HG03442 (cell line): ENCODE results near the gene NALCN.

ENCODE experiments used
- ATAC-seq: cut with Tn5 transposase; IDR thresholded peaks from one replicate; pipeline ENCODE4 v1.9.1; 2021; ENCODE audit warnings: mild to moderate bottlenecking, moderate library complexity; ENCODE audit not compliant: unreplicated experiment

The NALCN gene

GRCh38 chr13:101415358-101416174, 742 bp downstream of the NALCN start:
- ATAC-seq = no peak

DNA sequence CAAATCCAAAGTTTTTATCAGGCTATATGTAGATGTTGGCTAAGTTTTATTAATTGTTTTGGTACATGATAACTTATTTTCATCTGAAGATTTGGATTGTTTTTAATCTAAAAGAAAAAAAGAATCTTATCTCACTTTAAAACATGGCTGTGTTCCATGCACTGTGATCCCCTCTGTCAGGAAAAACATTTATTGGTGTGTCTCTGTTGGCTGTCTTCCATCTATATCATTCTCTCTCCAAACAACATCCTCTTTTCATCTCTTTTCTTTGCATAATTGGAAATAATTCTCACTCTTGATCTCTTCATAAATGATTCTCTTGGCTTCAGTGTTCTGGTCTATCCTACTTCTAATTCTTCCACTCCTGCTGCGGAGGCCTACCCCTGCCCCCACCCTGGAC, 4.2 kb downstream of the NALCN start:
- no peak for ATAC-seq

DNA sequence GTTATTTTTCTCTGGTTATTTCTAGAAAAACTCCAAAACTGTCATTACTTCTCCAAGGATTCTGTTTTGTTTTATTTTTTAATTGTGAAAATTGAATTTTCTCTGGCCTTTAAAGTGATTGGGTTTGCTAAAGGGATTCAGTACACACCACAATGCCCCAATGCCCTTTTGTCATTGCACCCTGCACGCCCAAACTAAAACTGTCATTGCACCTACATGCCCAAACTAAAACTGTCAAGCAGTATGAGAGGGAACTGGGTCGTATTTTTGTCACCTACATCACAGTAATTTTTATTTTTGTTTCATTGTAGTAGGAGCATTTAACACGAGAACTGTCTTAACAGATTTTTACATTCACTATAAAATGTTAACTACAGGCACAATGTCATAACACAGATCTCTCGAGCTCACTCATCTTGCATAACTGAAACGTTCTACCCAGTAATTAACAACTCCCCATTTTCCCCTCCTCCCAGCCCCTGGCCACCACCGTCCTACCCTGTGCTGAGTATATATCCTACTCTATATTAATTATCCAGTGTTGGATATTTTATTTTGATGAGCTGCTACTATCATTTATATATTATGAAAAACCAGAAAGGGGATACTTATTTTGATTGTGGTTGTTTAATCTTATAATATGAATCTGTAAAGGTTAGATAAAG, 7.2 kb downstream of the NALCN start:
- no peak for ATAC-seq

GRCh38 chr13:101408154-101408553, 8.2 kb downstream of the NALCN start:
- ATAC-seq = no peak

DNA sequence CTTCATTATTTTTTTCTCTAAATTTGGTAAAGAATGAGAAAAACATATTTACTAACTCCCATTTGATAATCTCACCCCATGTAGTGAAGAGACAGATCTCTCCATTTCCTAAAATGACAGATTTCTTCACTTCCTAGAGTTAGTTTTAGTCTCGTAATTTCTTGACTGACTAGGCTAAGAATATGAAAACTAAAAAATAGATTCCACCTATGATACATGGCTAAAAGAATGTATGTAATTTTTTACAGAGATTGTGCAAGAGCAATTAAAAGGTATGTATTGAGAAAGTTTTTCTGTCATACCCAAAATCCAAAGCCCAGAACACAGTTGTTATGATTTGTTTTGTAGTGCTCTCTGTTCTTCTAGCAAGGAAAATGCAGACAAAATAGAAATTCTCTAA, 9.5 kb downstream of the NALCN start:
- no peak for ATAC-seq

GRCh38 chr13:101401196-101401595, 15.1 kb downstream of the NALCN start:
- ATAC-seq = no peak

GRCh38 chr13:101399365-101399764, 16.9 kb downstream of the NALCN start:
- no peak for ATAC-seq

- ATAC-seq = no peak
Measured at GRCh38 chr13:101398920-101399319, 17.4 kb downstream of the NALCN start.

GRCh38 chr13:101398191-101398590, 18.1 kb downstream of the NALCN start:
- no peak for ATAC-seq

DNA sequence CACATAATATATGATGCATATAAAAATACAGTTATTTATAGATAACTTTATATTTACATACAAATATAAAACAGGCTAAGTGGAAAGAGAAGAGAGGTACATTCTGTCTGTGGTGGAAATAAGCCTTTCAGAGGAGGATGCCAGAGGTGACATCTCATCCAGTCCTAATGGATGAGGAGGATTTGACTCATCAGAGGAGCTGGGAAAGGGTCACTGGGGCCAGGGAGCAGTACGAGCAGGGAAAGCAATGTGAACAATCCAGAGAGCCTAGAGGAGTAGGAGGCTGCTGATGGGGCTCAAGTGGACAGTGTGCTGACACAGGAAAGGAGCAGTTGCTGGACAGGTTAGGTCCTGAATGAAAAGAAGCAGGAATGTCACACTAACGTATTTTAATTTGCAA, 18.6 kb downstream of the NALCN start:
- ATAC-seq = no peak

- no peak for ATAC-seq
Measured at GRCh38 chr13:101394605-101395004, 21.7 kb downstream of the NALCN start.

GRCh38 chr13:101393140-101393539, 23.2 kb downstream of the NALCN start:
- no peak for ATAC-seq

GRCh38 chr13:101390461-101390860, 25.8 kb downstream of the NALCN start:
- ATAC-seq = no peak

- no peak for ATAC-seq
Measured at GRCh38 chr13:101384929-101385328, 31.4 kb downstream of the NALCN start.

GRCh38 chr13:101383595-101383994, 32.7 kb downstream of the NALCN start:
- ATAC-seq = no peak

DNA sequence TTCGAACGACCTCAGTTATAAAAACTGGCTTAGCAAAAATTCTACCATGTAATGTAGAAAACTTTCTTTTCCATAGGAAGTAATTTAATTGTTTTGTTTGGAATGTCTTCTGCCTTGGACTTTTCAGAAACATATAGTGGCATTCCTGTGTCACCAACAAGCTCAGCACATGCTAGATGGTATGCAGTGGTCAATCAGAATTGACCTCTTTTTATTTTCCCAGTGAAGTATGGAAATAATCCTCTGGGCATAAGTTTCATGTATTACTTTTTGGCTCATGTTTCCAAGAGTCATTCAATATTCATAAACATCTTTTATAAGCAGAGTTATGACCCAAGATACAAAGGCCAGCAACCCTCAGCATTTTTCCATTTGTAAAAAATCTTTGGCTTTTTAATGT, 33.6 kb downstream of the NALCN start:
- no peak for ATAC-seq

DNA sequence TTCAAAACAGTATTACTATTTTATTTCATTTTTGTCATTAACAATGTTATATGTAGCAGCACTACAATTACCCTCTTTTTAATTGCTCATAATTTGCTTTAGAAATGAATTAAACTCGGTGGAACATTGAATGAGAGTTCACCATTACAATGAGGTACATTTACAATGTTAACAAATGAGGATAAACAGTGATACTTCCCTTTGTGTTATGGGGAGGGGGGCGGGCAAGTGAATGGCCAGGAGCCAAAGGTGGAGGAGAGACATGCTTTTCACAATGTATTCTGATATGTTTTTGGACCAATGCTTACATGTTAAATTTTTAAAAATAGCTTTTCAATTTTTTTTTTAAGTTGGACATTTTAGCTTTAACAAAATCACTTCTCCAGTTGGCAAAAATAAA, 34.2 kb downstream of the NALCN start:
- no peak for ATAC-seq

- ATAC-seq = no peak
Measured at GRCh38 chr13:101360525-101360924, 55.8 kb downstream of the NALCN start.

DNA sequence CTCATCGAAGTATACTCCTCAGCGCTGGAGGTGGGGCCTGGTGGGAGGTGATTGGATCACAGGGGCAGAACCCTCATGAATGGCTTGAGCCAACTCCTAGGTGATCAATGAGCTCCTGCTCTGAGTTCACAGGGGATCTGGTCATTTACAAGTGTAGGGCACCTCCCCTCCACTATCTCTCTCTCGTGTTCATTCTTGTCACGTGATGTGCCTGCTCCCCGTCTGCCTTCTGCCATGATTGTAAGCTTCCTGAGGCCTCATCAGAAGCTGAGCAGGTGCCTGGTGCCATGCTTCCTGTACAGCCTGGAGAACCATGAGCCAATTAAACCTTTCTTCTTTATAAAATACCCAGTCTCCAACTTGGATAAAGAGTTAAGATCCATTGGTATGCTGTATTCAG, 61.4 kb downstream of the NALCN start:
- no peak for ATAC-seq

DNA sequence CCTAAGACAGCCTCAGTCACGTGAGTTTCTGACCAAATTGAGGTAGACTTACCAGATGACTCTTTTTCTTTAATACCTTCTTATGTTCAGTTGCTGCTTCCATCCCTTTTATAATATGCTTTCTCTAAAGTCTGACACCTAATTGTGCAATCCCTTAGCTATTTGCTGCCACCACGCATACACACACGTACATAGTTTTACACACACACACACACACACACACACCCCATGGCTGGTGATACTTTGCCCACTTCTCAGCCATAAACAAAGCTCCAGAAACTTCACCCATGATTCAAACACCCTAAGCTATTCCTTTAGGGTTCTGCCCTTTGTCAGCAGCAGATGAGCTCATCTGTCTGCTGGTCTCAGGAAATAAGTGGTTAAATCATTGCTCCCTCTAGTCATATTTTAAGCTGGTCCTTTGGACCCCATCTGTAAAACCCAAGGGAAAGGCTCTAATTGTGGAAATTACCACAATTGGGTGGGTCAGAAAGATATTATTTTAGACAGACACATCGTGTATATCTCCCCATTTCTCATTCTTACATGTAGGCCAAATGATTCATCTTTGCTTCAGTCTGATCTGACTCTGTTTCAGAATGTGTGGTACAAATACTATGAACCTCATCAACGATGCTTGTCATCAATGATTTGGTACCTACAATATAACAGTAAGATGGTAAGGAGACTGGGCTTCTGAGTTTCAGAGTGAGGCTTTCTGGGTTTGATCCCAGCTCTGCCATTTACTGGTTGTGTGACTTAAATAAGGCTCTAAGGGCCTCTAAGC, 69.2 kb downstream of the NALCN start:
- no peak for ATAC-seq

DNA sequence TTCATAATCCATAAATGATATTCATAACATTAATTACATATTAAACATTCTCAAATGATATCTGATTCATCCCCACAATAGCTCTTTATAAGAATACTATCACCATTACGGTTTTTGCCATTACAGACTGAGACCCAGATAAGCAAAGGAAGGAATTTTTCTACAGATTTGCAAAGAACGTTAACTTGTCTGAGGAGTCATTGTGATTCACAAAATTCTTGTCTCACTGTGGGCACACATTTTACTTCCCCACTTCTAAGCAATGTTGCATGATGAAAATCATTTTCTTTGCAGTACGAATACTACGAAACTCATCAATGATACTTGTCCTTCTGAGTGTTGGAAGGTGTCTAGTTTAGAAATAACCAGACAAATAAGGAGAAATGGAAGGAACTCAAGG, 70.1 kb downstream of the NALCN start:
- no peak for ATAC-seq
